Measurements from ENCODE around the gene DNAL1.

GRCh38 chr14:73742520-73743238 lies 97.9 kb downstream of the DNAL1 start:
- TF ChIP-seq CTCF (conservative IDR thresholded peaks at IDR 0.05; ENCODE audit: low read length): no peak
- TF ChIP-seq EZH2phosphoT487 (IDR thresholded peaks at IDR 0.05; ENCODE audit: borderline replicate concordance): no peak
